Right lobe of liver (tissue), 6 donors: Measurements from ENCODE around the gene COL28A1. TPM values are rescaled to one million over a fixed set of nuclear protein-coding genes. Genes with fewer than 3 reads are reported as not detected.
"Not testable (repeated sequence)": the region's sequence is repeated elsewhere in the genome, so short reads cannot be mapped to it uniquely, and the experiment has no call there.

Experiments used
- ATAC-seq, 4 donors: fragments of 200-7000 bp; cut with Tn5 transposase; one replicate each; pipeline ENCODE4 v1.9.1; 2020; ENCODE audit warnings: mild to moderate bottlenecking in 4 of 4, moderate library complexity in 4 of 4
- DNase-seq, 3 donors: peaks; one replicate each; pipeline ENCODE4 v3.0.0-alpha.2; 2020
- H3K27ac ChIP-seq, 3 donors: fragments of 200-600 bp; one replicate each; pipeline ENCODE4 v1.8.0; 2022
- H3K27me3 ChIP-seq, 2 donors: fragments of 200-600 bp; one replicate each; pipeline ENCODE4 v1.8.0; 2022
- H3K36me3 ChIP-seq, 4 donors: fragments of 200-600 bp; sonication (generic) in 1 of 4; one replicate each; pipeline versions ENCODE4 v1.5.1 to v1.8.0; 2017 to 2022; ENCODE audit warnings: control low read depth in 1 of 4
- H3K4me1 ChIP-seq, 4 donors: fragments of 200-600 bp; sonication (generic) in 1 of 4; one replicate each; pipeline versions ENCODE4 v1.5.1 to v1.8.0; 2017 to 2022; ENCODE audit warnings: control low read depth in 1 of 4
- H3K4me3 ChIP-seq, 3 donors: fragments of 200-600 bp; one replicate each; pipeline ENCODE4 v1.8.0; 2022
- H3K9me3 ChIP-seq, 4 donors: fragments of 200-600 bp; sonication (generic) in 1 of 4; one replicate each; pipeline versions ENCODE4 v1.5.1 to v1.8.0; 2017 to 2022; ENCODE audit warnings: control low read depth in 1 of 4
- POLR2A ChIP-seq: fragments of 450-650 bp; IDR thresholded peaks from one replicate; pipeline ENCODE4 v1.6.1; 2017; ENCODE audit warnings: antibody characterized with exemption, mild to moderate bottlenecking
- WGBS: methylation state at CpG from one replicate; pipeline ENCODE4 v1.1.6; 2018; ENCODE audit warnings: low coverage, low lambda C conversion rate; ENCODE audit not compliant: insufficient coverage; ENCODE audit errors: missing lambda C conversion rate; 5-methylcytosine and 5-hydroxymethylcytosine counted together
- intact Hi-C, 2 donors: fragments of 100-400 bp; cut with DNase I; formaldehyde crosslinking; loops; one replicate each; pipeline versions ENCODE4 v1.11.2 to v1.14.1; 2022
- total RNA-seq, 6 experiments: library from RNA; depleted of rRNA in 2 of 6; stranded (reverse); fragments of >200 nt in 2 of 6; fragmentation: NEBNext Ultra II Directional in 3 of 6; extraction: Animal tissue kit (Norgen Biotek cat#: 25700) in 3 of 6; gene quantifications; one replicate each; pipeline versions ENCODE4 v1.1.0 to v1.2.4, GENCODE V29; 2016 to 2023
- TF ChIP-seq, protein P1 (sequence below), 4 donors: fragments of 200-600 bp in 3 of 4; fragments of 450-650 bp in 1 of 4; IDR thresholded peaks; one replicate each; pipeline versions ENCODE4 v1.5.1 to v1.8.0; 2016 to 2022; ENCODE audit warnings: antibody characterized with exemption in 4 of 4, mild to moderate bottlenecking in 2 of 4
- donor health status: DM: no; HTN: yes; CAD: no.
- donor health status: DM: no; HTN: no; CAD: no.
- donor health status: DM: no; HTN: no; CAD: no.
- donor health status: DM: no; HTN: yes; CAD: no.
- donor health status: DM: no; HTN: yes; CAD: no.

Gene COL28A1
- total RNA-seq, 6 experiments from 2014 or later: 0.07 to 0.51 (median 0.34) TPM; not detected in 2

DNA sequence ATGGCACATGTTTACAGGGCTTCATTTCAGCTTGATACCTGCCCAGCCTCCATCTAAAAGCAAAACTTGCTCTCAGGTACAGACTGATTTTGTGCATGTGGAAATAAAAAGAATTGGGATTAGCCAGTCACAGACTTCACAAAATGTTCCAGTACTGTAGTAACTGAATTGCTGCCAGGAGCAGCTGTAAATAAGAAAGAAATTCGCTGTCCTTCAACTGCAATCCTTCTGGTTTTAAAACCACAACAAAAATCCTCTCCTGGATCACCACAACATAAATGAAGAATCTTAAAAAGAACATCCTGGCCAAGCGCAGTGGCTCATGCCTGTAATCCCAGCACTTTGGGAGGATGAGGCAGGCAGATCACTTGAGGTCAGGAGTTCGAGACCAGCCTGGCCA lies 27.1 kb upstream of the COL28A1 start:
- ATAC-seq (no peak), DNase-seq (no peak)
- peaks cover 0 to 34% (median 9%) of the 10 kb centered on the region in 4 donors for H3K4me1 ChIP-seq
- no peaks in the 10 kb centered on the region for H3K36me3 ChIP-seq
- H3K27ac ChIP-seq: peak overlapping the region in 2 of 3 donors; percentile 27 to 39
- no peak overlapping the region for H3K4me3 ChIP-seq
- H3K9me3 ChIP-seq: no peaks in the 10 kb centered on the region
- intact Hi-C loops: no loop called here
- no peaks in the 10 kb centered on the region for H3K27me3 ChIP-seq
- 58% methylated on average over 3 of the region's 3 CpGs for WGBS
- TF ChIP-seq, protein P1, sequence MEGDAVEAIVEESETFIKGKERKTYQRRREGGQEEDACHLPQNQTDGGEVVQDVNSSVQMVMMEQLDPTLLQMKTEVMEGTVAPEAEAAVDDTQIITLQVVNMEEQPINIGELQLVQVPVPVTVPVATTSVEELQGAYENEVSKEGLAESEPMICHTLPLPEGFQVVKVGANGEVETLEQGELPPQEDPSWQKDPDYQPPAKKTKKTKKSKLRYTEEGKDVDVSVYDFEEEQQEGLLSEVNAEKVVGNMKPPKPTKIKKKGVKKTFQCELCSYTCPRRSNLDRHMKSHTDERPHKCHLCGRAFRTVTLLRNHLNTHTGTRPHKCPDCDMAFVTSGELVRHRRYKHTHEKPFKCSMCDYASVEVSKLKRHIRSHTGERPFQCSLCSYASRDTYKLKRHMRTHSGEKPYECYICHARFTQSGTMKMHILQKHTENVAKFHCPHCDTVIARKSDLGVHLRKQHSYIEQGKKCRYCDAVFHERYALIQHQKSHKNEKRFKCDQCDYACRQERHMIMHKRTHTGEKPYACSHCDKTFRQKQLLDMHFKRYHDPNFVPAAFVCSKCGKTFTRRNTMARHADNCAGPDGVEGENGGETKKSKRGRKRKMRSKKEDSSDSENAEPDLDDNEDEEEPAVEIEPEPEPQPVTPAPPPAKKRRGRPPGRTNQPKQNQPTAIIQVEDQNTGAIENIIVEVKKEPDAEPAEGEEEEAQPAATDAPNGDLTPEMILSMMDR (IDR thresholded peaks at IDR 0.05): no peak
- TF ChIP-seq POLR2A: no peak

DNA sequence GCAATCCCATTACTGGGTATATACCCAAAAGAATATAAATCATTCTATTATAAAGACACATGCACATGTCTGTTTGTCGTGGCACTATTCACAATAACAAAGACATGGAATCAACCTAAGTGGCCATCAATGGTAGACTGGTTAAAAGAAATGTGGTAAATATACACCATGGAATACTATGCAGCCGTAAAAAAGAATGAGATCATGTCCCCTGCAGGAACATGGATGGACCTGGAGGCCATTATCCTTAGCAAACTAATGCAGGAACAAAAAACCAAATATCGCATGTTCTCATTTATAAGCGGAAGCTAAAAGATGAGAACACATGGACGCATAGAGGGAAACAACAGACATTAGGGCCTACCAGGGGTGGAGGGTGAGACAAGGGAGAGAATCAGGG lies 25.9 kb upstream of the COL28A1 start:
- H3K36me3 ChIP-seq, intact Hi-C loops, H3K27me3 ChIP-seq, ATAC-seq, H3K27ac ChIP-seq, H3K4me3 ChIP-seq, H3K9me3 ChIP-seq, DNase-seq: not testable (repeated sequence)
- WGBS: 88% methylated on average over 5 of the region's 5 CpGs
- H3K4me1 ChIP-seq: peaks cover 0 to 32% (median 9%) of the 10 kb centered on the region in 4 donors

GRCh38 chr7:7557252-7557651 lies 21.6 kb upstream of the COL28A1 start:
- no peaks in the 10 kb centered on the region for H3K9me3 ChIP-seq
- intact Hi-C loops: no loop called here

GRCh38 chr7:7556852-7557251 lies 21.2 kb upstream of the COL28A1 start:
- Histone ChIP-seq H3K9me3 (no peaks in the 10 kb centered on the region), H3K27ac (no peak overlapping the region), H3K4me3 (no peak overlapping the region), H3K4me1 (peaks cover 0 to 18% (median 0%) of the 10 kb centered on the region in 4 donors), H3K36me3 (no peaks in the 10 kb centered on the region), H3K27me3 (no peaks in the 10 kb centered on the region)
- TF ChIP-seq, protein P1 (IDR thresholded peaks at IDR 0.05): no peak
- no peak for TF ChIP-seq POLR2A
- WGBS: no CpG with 5 or more reads among the region's 1 CpG
- ATAC-seq (peak in 1 of 4 donors; percentile 30), DNase-seq (no peak)
- intact Hi-C loops: no loop called here

More at GRCh38 chr7:7557252-7557651, 21.6 kb upstream of the COL28A1 start:
- TF ChIP-seq, protein P1 (IDR thresholded peaks at IDR 0.05): no peak
- no peak for TF ChIP-seq POLR2A
- no peak for ATAC-seq
- DNase-seq: no peak
- Histone ChIP-seq H3K27me3 (no peaks in the 10 kb centered on the region), H3K36me3 (no peaks in the 10 kb centered on the region), H3K4me3 (no peak overlapping the region), H3K4me1 (peaks cover 0 to 19% (median 0%) of the 10 kb centered on the region in 4 donors), H3K27ac (no peak overlapping the region)
- whole genome bisulfite sequencing: 100% methylated on average over 3 of the region's 5 CpGs

DNA sequence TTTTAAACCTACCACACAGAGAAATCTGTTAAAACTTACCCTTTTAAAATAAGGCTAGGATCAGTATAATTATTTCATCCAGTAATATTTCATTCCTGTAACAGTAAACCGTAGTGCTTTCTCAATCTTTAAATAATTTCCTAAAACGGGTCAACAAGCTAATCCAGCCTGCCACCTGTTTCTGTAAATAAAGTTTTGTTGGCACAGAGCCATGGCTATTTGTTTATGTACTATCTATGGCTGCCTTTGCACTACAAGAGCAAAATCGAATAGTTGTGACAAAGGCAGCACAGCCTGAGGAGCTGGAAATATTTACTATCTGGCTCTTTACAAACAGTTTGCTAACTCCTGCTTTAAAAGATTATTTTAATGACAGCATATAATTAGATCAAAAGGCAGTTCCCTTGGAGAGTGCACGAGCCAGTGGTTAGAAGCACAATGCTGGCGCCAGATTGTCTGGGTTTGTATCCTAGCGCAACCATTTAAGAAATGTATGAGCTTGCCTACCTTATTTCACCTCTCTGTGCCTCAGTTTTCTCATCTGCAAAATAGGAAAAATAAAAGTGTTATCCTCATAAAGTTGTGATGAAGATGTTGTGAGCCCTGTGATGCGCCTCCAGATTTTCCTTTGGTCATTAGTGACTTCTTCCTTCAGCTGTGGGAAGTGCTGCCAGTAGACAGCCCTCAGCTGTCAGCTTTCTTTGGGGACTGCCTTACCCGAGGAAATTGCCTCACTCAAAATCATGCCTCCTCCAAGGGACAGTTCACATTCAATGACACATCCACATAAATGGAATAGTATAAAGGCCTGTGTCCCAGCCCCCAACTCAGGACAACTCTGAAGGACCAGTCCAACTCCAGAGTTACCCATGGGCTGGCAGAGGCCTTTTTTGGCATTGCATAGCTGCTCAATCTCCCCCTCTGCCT lies 19.2 kb upstream of the COL28A1 start:
- Histone ChIP-seq H3K4me3 (no peak overlapping the region), H3K36me3 (no peaks in the 10 kb centered on the region), H3K9me3 (no peaks in the 10 kb centered on the region), H3K27ac (no peak overlapping the region), H3K27me3 (no peaks in the 10 kb centered on the region), H3K4me1 (peaks cover 0 to 29% (median 1%) of the 10 kb centered on the region in 4 donors)
- intact Hi-C loops: no loop called here
- 42% methylated on average over 7 of the region's 8 CpGs for WGBS
- no peak for DNase-seq
- ATAC-seq: peak; percentile 39 to 72 (median 43)
- TF ChIP-seq POLR2A: no peak
- TF ChIP-seq, protein P1 (IDR thresholded peaks at IDR 0.05): no peak
